ENCODE measurements around the gene AVPR2.

AVPR2 gene

GRCh38 chrX:153871451-153871850 is 33.0 kb upstream of the AVPR2 start:
- TF ChIP-seq, protein P1, sequence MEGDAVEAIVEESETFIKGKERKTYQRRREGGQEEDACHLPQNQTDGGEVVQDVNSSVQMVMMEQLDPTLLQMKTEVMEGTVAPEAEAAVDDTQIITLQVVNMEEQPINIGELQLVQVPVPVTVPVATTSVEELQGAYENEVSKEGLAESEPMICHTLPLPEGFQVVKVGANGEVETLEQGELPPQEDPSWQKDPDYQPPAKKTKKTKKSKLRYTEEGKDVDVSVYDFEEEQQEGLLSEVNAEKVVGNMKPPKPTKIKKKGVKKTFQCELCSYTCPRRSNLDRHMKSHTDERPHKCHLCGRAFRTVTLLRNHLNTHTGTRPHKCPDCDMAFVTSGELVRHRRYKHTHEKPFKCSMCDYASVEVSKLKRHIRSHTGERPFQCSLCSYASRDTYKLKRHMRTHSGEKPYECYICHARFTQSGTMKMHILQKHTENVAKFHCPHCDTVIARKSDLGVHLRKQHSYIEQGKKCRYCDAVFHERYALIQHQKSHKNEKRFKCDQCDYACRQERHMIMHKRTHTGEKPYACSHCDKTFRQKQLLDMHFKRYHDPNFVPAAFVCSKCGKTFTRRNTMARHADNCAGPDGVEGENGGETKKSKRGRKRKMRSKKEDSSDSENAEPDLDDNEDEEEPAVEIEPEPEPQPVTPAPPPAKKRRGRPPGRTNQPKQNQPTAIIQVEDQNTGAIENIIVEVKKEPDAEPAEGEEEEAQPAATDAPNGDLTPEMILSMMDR (conservative IDR thresholded peaks at IDR 0.05; ENCODE audit: low read depth, low read length), result no peak
- no peak for DNase-seq (ENCODE audit: low read depth)
- no peak overlapping the region for H3K4me3 ChIP-seq (ENCODE audit: low read length)

GRCh38 chrX:153871946-153872878 is 32.3 kb upstream of the AVPR2 start:
- H3K4me3 ChIP-seq (ENCODE audit: low read length), result no peak overlapping the region
- TF ChIP-seq, protein P1 (conservative IDR thresholded peaks at IDR 0.05; ENCODE audit: low read depth, low read length), result no peak
- DNase-seq (ENCODE audit: low read depth), result no peak

DNA sequence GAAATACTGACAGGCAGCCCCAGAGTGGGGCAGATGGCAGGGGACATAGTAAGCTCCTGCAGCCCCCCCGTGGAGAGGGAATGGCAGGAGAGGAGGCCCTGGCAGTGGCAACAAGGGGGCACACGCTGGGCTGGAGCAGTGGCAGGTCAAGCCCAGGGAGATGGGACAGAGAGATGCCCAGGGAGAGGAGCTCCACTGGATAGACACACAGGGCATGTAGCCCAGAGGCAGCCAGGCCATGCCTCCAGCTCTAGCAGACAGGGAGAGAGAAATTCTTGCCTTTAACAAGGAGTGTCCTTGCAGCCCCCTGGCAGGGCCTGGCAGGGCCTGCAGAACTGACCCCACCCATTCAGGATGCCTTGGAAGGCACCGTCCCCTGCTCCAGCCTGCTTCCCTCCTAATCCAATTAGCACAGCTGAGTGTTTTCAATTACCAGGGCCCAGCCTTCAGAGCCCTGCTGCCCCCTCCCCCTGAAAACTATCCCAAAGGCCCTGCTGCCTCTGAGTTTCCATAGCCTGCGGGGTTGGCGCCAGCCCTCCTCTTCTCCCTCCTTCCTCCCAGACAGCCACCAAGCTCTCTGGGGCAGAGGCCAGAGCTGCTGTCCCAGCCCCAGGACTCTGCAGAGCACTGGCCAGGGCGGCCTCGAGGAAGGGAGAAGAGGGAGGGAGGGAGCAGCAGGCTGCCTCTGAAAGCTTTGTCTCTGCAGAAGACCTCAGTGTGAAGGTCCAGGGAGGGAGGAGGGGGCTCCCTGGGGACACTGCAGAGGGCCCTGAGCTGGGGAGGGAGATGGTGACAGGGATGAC is 31.0 kb upstream of the AVPR2 start:
- TF ChIP-seq, protein P1 (conservative IDR thresholded peaks at IDR 0.05; ENCODE audit: low read depth, low read length), result no peak
- no peak overlapping the region for H3K4me3 ChIP-seq (ENCODE audit: low read length)
- no peak for DNase-seq (ENCODE audit: low read depth)

DNA sequence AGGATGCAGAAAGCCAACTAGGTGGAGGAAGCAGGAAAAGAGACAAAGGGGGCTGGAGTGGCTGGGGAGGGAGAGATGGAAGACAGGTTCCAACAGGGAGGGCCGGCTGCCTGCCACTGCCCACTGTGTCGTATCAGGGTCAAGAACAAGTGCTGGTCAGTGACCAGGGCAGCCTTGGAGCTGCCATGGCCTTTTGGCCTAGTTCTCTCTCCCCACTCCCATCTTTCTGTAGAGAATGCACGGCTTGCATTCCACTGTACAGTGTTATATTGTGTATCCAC is 30.4 kb upstream of the AVPR2 start:
- no peak for DNase-seq (ENCODE audit: low read depth)
- no peak overlapping the region for H3K4me3 ChIP-seq (ENCODE audit: low read length)
- TF ChIP-seq, protein P1 (conservative IDR thresholded peaks at IDR 0.05; ENCODE audit: low read depth, low read length), result no peak

- no peak for DNase-seq (ENCODE audit: low read depth)
- TF ChIP-seq, protein P1 (conservative IDR thresholded peaks at IDR 0.05; ENCODE audit: low read depth, low read length), result no peak
- H3K4me3 ChIP-seq (ENCODE audit: low read length), result no peak overlapping the region
These were observed 29.9 kb upstream of the AVPR2 start for GRCh38 chrX:153874366-153875125.

DNA sequence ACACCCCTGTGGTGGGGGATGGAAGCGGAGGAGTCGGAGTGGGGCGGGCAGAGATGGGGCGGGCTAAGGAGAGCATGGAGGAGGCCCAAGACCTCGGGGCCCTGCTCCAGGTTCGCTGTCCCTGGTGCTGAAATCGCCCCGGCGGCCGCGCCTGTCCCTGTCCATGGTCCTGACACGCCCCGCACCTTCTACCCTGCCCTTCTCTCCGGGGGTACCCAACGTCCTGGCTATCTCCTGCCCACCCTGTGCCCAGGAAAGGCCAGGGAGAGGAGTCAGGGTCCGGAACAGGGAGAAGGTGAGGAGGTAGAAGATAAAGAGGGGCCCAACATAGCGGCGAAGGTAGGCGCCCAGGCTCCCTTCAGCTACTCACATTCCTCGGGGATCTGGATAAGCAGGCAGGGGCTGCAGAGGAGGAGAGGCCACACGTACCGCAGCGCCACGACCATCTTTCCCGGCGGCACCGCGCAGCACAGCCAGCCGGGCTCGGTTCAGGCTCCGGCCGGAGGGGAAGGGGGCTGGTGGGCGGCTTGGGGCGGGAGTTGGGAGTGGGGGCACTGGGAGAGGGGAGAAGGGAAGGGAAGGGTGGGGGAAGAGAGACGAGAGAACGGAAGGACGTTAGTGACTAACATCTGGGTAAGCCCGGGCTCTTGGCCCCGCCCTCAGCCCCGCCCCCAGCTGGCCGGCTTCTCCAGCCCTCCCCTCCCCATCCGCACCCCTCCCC is 28.9 kb upstream of the AVPR2 start:
- TF ChIP-seq, protein P1 (conservative IDR thresholded peaks at IDR 0.05; ENCODE audit: low read depth, low read length), result no peak
- H3K4me3 ChIP-seq (ENCODE audit: low read length), result no peak overlapping the region
- DNase-seq (ENCODE audit: low read depth), result no peak

Data from retinal pigment epithelial cell (primary cell).